Epithelial cell of prostate (primary cell): Measurements from ENCODE around the gene SLC25A22.

Experiments used
- DNase-seq: peaks from one replicate; pipeline ENCODE4 v3.0.0-alpha.2; 2011; ENCODE audit warnings: low read depth, low spot score
- H3K27ac ChIP-seq: fragments of 450-650 bp; 2 replicates; pipeline ENCODE4 v1.5.1; 2017; ENCODE audit warnings: mild to moderate bottlenecking

The SLC25A22 gene

GRCh38 chr11:776561-777287, 21.4 kb downstream of the SLC25A22 start:
- no peak for DNase-seq
- H3K27ac ChIP-seq = peak overlapping the region; percentile 55

GRCh38 chr11:776263-776560, 21.9 kb downstream of the SLC25A22 start:
- peak overlapping the region; percentile 55 for H3K27ac ChIP-seq

GRCh38 chr11:774873-775592, 23.0 kb downstream of the SLC25A22 start:
- H3K27ac ChIP-seq = peak overlapping the region; percentile 55
- DNase-seq = no peak

More at GRCh38 chr11:776263-776560, 21.9 kb downstream of the SLC25A22 start:
- no peak for DNase-seq

GRCh38 chr11:773830-774229, 24.3 kb downstream of the SLC25A22 start:
- DNase-seq = no peak
- H3K27ac ChIP-seq = no peak overlapping the region

- DNase-seq = no peak
- no peak overlapping the region for H3K27ac ChIP-seq
These were observed 24.7 kb downstream of the SLC25A22 start for GRCh38 chr11:773425-773824.

- H3K27ac ChIP-seq = no peak overlapping the region
- DNase-seq = no peak
These were observed 25.4 kb downstream of the SLC25A22 start for GRCh38 chr11:772429-773390.

- DNase-seq = no peak
- no peak overlapping the region for H3K27ac ChIP-seq
These were observed 26.4 kb downstream of the SLC25A22 start for GRCh38 chr11:771617-772204.

GRCh38 chr11:770642-771616, 27.2 kb downstream of the SLC25A22 start:
- H3K27ac ChIP-seq = no peak overlapping the region
- no peak for DNase-seq

GRCh38 chr11:769887-770641, 28.0 kb downstream of the SLC25A22 start:
- DNase-seq = no peak
- no peak overlapping the region for H3K27ac ChIP-seq

GRCh38 chr11:767238-767637, 30.8 kb downstream of the SLC25A22 start:
- no peak for DNase-seq
- no peak overlapping the region for H3K27ac ChIP-seq

GRCh38 chr11:766936-767210, 31.2 kb downstream of the SLC25A22 start:
- H3K27ac ChIP-seq = no peak overlapping the region
- DNase-seq = no peak

GRCh38 chr11:766106-766935, 31.8 kb downstream of the SLC25A22 start:
- DNase-seq = no peak
- no peak overlapping the region for H3K27ac ChIP-seq

GRCh38 chr11:765802-766091, 32.3 kb downstream of the SLC25A22 start:
- DNase-seq = no peak
- peak overlapping the region; percentile 27 for H3K27ac ChIP-seq

- DNase-seq = no peak
- peak overlapping the region; percentile 27 for H3K27ac ChIP-seq
These were observed 32.9 kb downstream of the SLC25A22 start for GRCh38 chr11:765025-765801.

- peak overlapping the region; percentile 91 for H3K27ac ChIP-seq
These were observed 33.6 kb downstream of the SLC25A22 start for GRCh38 chr11:764322-765024.

GRCh38 chr11:763549-764321, 34.3 kb downstream of the SLC25A22 start:
- H3K27ac ChIP-seq = peak overlapping the region; percentile 91
- no peak for DNase-seq

More at GRCh38 chr11:764322-765024, 33.6 kb downstream of the SLC25A22 start:
- DNase-seq = no peak
